GM12873 (cell line): ENCODE data around the gene CCDC158.

ENCODE experiments used
- CTCF ChIP-seq: IDR thresholded peaks from 2 replicates; pipeline ENCODE4 v1.5.1; 2012; ENCODE audit warnings: low read depth, mild to moderate bottlenecking, moderate library complexity, low read length, control low read depth; ENCODE audit not compliant: insufficient read depth; ENCODE audit errors: missing control alignments

CCDC158 gene

GRCh38 chr4:76457885-76458284 lies 36.9 kb upstream of the CCDC158 start:
- no peak for TF ChIP-seq CTCF

- no peak for TF ChIP-seq CTCF
These were observed 32.3 kb upstream of the CCDC158 start for GRCh38 chr4:76453232-76453631.

GRCh38 chr4:76449833-76450232 lies 28.9 kb upstream of the CCDC158 start:
- TF ChIP-seq CTCF: no peak

- no peak for TF ChIP-seq CTCF
These were observed 28.4 kb upstream of the CCDC158 start for GRCh38 chr4:76449362-76449767.

- TF ChIP-seq CTCF: no peak
These were observed 27.3 kb upstream of the CCDC158 start for GRCh38 chr4:76448211-76448610.

GRCh38 chr4:76447393-76447851 lies 26.5 kb upstream of the CCDC158 start:
- no peak for TF ChIP-seq CTCF

- no peak for TF ChIP-seq CTCF
These were observed 25.0 kb upstream of the CCDC158 start for GRCh38 chr4:76445911-76446310.
